ENCODE data around the gene WWTR1.

WWTR1 gene

DNA sequence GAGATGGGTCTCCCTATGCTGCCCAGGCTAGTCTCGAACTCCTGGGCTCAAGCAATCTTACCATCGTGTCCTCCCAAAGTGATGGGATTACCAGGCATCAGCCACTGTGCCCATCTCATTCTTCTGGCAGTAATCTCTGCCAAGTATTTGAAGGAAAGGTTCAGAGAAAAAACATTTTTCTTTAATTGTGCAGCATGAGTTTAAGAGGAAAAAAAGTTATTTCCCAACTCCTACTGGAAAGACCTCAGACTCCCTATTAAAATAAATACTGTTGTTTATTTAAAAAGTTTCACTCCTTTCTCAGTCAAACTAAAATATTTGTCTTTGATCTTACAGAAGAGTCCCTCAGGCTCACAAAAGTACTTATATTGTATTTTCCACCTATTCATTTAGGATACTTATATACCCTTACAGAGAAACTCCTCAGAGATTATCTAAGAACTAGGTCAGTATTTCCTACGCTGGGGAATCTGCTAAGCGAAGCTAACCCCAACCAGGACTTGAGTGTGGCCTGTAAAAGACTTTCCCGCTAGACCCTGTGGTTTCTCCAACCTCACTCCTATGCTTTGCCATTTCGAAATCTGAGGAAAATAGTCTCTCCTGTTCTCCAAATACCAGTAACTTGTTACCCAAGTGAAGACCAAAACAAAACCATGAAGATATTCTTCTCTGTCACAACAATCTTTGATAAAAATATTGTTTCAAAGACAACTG, 28.7 kb downstream of the WWTR1 start:
- Histone ChIP-seq H3K9me3 (peaks cover 7% of the 10 kb centered on the region), H3K4me2 (no peak overlapping the region), H3K4me1 (no peaks in the 10 kb centered on the region), H3K36me3 (no peaks in the 10 kb centered on the region), H4K20me1 (no peaks in the 10 kb centered on the region), H3K27ac (no peak overlapping the region), H3K4me3 (no peak overlapping the region), H3K27me3 (no peaks in the 10 kb centered on the region), H3K9ac (no peak overlapping the region)
- TF ChIP-seq Cebpa-rat (IDR thresholded peaks at IDR 0.05), result no peak

- H3K36me3 ChIP-seq, result no peaks in the 10 kb centered on the region
- peaks cover under 1% of the 10 kb centered on the region; the same call in 1 of the 2 replicates for H3K4me1 ChIP-seq
- H3K4me3 ChIP-seq, result no peak overlapping the region
- TF ChIP-seq Cebpa-rat (IDR thresholded peaks at IDR 0.05), result no peak
- H4K20me1 ChIP-seq, result no peaks in the 10 kb centered on the region
- no peak overlapping the region for H3K27ac ChIP-seq
- H3K4me2 ChIP-seq, result no peak overlapping the region
- no peak overlapping the region for H3K9ac ChIP-seq
- H3K27me3 ChIP-seq, result no peaks in the 10 kb centered on the region
- H3K9me3 ChIP-seq, result peaks cover 7% of the 10 kb centered on the region
Measured at GRCh38 chr3:149626671-149627070, 31.2 kb downstream of the WWTR1 start.

GRCh38 chr3:149625795-149626194, 32.0 kb downstream of the WWTR1 start:
- H3K9me3 ChIP-seq, result peaks cover 7% of the 10 kb centered on the region
- no peaks in the 10 kb centered on the region for H4K20me1 ChIP-seq
- no peaks in the 10 kb centered on the region for H3K27me3 ChIP-seq
- no peak overlapping the region for H3K4me3 ChIP-seq
- H3K9ac ChIP-seq, result no peak overlapping the region
- peaks cover 8% of the 10 kb centered on the region for H3K4me1 ChIP-seq
- no peak overlapping the region for H3K4me2 ChIP-seq
- no peaks in the 10 kb centered on the region for H3K36me3 ChIP-seq
- no peak for TF ChIP-seq Cebpa-rat (IDR thresholded peaks at IDR 0.05)
- no peak overlapping the region for H3K27ac ChIP-seq

GRCh38 chr3:149623824-149624223, 34.0 kb downstream of the WWTR1 start:
- no peak for TF ChIP-seq Cebpa-rat (IDR thresholded peaks at IDR 0.05)
- H3K36me3 ChIP-seq, result no peaks in the 10 kb centered on the region
- peaks cover 7% of the 10 kb centered on the region for H3K9me3 ChIP-seq
- peaks cover 8% of the 10 kb centered on the region for H3K4me1 ChIP-seq
- no peak overlapping the region for H3K4me2 ChIP-seq
- no peak overlapping the region for H3K4me3 ChIP-seq
- no peak overlapping the region for H3K27ac ChIP-seq
- no peaks in the 10 kb centered on the region for H3K27me3 ChIP-seq
- no peak overlapping the region for H3K9ac ChIP-seq
- H4K20me1 ChIP-seq, result no peaks in the 10 kb centered on the region

GRCh38 chr3:149621218-149622005, 36.4 kb downstream of the WWTR1 start:
- TF ChIP-seq Cebpa-rat (IDR thresholded peaks at IDR 0.05), result no peak
- Histone ChIP-seq H3K36me3 (no peaks in the 10 kb centered on the region), H3K9ac (no peak overlapping the region)

DNA sequence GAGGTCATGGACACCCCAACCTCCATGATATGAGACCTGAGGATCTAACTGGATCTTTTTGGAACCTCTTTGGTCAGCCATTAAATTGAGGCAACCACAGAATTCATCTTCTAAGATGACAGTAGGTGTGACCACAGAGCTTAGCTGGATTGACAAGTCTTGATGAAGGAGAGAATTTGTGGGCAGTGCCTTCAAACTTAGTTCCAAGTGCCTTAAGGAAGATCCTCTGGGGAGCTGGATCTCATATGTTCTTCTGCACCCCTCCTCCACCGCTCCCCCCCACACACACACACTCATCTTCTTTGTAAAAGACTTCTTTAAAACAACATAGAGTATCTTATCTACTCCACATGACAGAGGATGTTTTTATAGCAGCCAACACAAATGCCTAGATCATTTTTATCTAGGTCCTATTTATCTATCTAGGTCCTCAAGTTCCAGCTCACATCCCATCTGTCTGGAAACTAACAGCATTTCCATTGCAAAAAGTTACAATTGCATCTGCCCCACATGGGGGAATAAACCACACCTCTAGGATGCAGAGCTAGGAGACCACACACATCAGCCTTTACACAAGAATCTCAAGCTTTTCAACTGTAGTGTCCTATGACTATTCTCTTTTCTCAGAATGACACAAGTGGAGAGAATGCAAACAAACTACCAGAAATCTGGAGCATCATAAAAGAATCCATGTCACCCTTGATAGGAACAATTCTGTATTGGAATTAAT, 37.4 kb downstream of the WWTR1 start:
- TF ChIP-seq Cebpa-rat (IDR thresholded peaks at IDR 0.05), result no peak
- H4K20me1 ChIP-seq, result no peaks in the 10 kb centered on the region
- H3K27ac ChIP-seq, result no peak overlapping the region
- H3K36me3 ChIP-seq, result no peaks in the 10 kb centered on the region
- peaks cover 8% of the 10 kb centered on the region for H3K4me1 ChIP-seq
- H3K9me3 ChIP-seq, result no peaks in the 10 kb centered on the region
- H3K9ac ChIP-seq, result no peak overlapping the region
- H3K4me3 ChIP-seq, result no peak overlapping the region
- H3K27me3 ChIP-seq, result no peaks in the 10 kb centered on the region
- H3K4me2 ChIP-seq, result no peak overlapping the region

More at GRCh38 chr3:149621218-149622005, 36.4 kb downstream of the WWTR1 start:
- Histone ChIP-seq H3K4me3 (no peak overlapping the region), H3K27me3 (no peaks in the 10 kb centered on the region), H3K4me2 (no peak overlapping the region), H3K27ac (no peak overlapping the region), H3K9me3 (no peaks in the 10 kb centered on the region), H4K20me1 (no peaks in the 10 kb centered on the region), H3K4me1 (peaks cover 8% of the 10 kb centered on the region)

GRCh38 chr3:149619136-149619535, 38.7 kb downstream of the WWTR1 start:
- no peak for TF ChIP-seq Cebpa-rat (IDR thresholded peaks at IDR 0.05)
- no peaks in the 10 kb centered on the region for H4K20me1 ChIP-seq
- no peaks in the 10 kb centered on the region for H3K36me3 ChIP-seq
- no peak overlapping the region for H3K9ac ChIP-seq
- no peak overlapping the region for H3K27ac ChIP-seq
- no peaks in the 10 kb centered on the region for H3K27me3 ChIP-seq
- H3K4me2 ChIP-seq, result no peak overlapping the region
- H3K4me3 ChIP-seq, result no peak overlapping the region
- H3K4me1 ChIP-seq, result peaks cover 8% of the 10 kb centered on the region
- no peaks in the 10 kb centered on the region for H3K9me3 ChIP-seq

- no peaks in the 10 kb centered on the region for H3K27me3 ChIP-seq
Measured at GRCh38 chr3:149618151-149619123, 39.4 kb downstream of the WWTR1 start.

GRCh38 chr3:149615731-149616221, 42.0 kb downstream of the WWTR1 start:
- no peak for TF ChIP-seq Cebpa-rat (IDR thresholded peaks at IDR 0.05)
- no peak overlapping the region for H3K4me2 ChIP-seq
- no peak overlapping the region for H3K9ac ChIP-seq
- H3K4me1 ChIP-seq, result no peaks in the 10 kb centered on the region
- no peaks in the 10 kb centered on the region for H3K9me3 ChIP-seq
- H3K4me3 ChIP-seq, result no peak overlapping the region
- H3K36me3 ChIP-seq, result no peaks in the 10 kb centered on the region
- no peaks in the 10 kb centered on the region for H4K20me1 ChIP-seq
- H3K27ac ChIP-seq, result no peak overlapping the region
- H3K27me3 ChIP-seq, result no peaks in the 10 kb centered on the region

More at GRCh38 chr3:149618151-149619123, 39.4 kb downstream of the WWTR1 start:
- H3K4me2 ChIP-seq, result no peak overlapping the region
- peaks cover 8% of the 10 kb centered on the region for H3K4me1 ChIP-seq
- H3K27ac ChIP-seq, result no peak overlapping the region
- H3K36me3 ChIP-seq, result no peaks in the 10 kb centered on the region
- no peaks in the 10 kb centered on the region for H4K20me1 ChIP-seq
- H3K4me3 ChIP-seq, result no peak overlapping the region
- TF ChIP-seq Cebpa-rat (IDR thresholded peaks at IDR 0.05), result no peak
- H3K9me3 ChIP-seq, result no peaks in the 10 kb centered on the region
- no peak overlapping the region for H3K9ac ChIP-seq
